HCT116 (cell line): ENCODE data around the gene MARS1. TPM values are rescaled to one million over a fixed set of nuclear protein-coding genes. Genes with fewer than 3 reads are reported as not detected.

ENCODE experiments used
- ATAC-seq: fragments of 200-7000 bp; cut with Tn5 transposase; 2 replicates; pipeline ENCODE4 v1.9.1; 2020; ENCODE audit warnings: mild to moderate bottlenecking, moderate library complexity
- BruUV-seq: library from RNA; stranded (reverse); fragments of 400-500 nt; replicated peaks from 2 replicates; lab custom pipeline; 2021; lab: Mats Ljungman, UMichigan
- CTCF ChIA-PET: fragments of 300-600 bp; sonication (Branson Sonifier 250); formaldehyde crosslinking; loops from one replicate; lab custom pipeline; 2021; ENCODE audit warnings: antibody characterized with exemption; lab: Charles Lee
- POLR2A ChIA-PET: fragments of 300-600, 350-600 bp; sonication (Branson Sonifier 250); formaldehyde crosslinking; loops from one replicate; lab custom pipeline; 2021; ENCODE audit warnings: antibody characterized with exemption; lab: Charles Lee
- RAD21 ChIA-PET, 2 experiments: fragments of 300-600 bp; sonication (Branson Sonifier 250); formaldehyde crosslinking; loops; one replicate each; lab custom pipeline; 2023; ENCODE audit warnings: low total read pairs in 2 of 2; ENCODE audit not compliant: uncharacterized antibody in 2 of 2, unreplicated experiment in 2 of 2, low non-redundant PET in 1 of 2; lab: Charles Lee
- DNase-seq: peaks from one replicate; pipeline ENCODE4 v3.0.0-alpha.2; 2010; ENCODE audit warnings: low read depth, low spot score
- H2AFZ ChIP-seq: fragments of 200-600 bp; shearing (Covaris generic), sonication (generic); 2 replicates; pipeline ENCODE4 v1.6.1; 2017; ENCODE audit warnings: low read depth, mixed run types, mixed read lengths, antibody characterized with exemption, low read length; ENCODE audit not compliant: poor library complexity, severe bottlenecking
- H3K27ac ChIP-seq: 2 replicates; pipeline ENCODE4 v1.5.1; 2012; ENCODE audit warnings: low read depth, low read length
- H3K27me3 ChIP-seq: fragments of 200-600 bp; sonication (generic); 2 replicates; pipeline ENCODE4 v1.6.1; 2016; ENCODE audit warnings: mixed run types, low read length, mixed read lengths; ENCODE audit not compliant: insufficient read depth
- H3K36me3 ChIP-seq, 2 experiments: fragments of 200-500 bp in 1 of 2; fragments of 200-600 bp in 1 of 2; sonication (Bioruptor generic) in 1 of 2; sonication (generic) in 1 of 2; 2 replicates each; pipeline versions ENCODE4 v1.5.1 to v1.6.1; 2014 to 2016; ENCODE audit warnings: low read length in 2 of 2, inconsistent platforms in 1 of 2, mixed read lengths in 1 of 2, mixed run types in 1 of 2; ENCODE audit not compliant: insufficient read depth in 2 of 2, control insufficient read depth in 1 of 2
- H3K4me1 ChIP-seq, 2 experiments: fragments of 200-600 bp in 1 of 2; sonication (generic) in 1 of 2; 2 replicates each; pipeline versions ENCODE4 v1.5.1 to v1.6.1; 2012 to 2017; ENCODE audit warnings: low read length in 2 of 2, inconsistent platforms in 1 of 2, mild to moderate bottlenecking in 1 of 2, mixed read lengths in 1 of 2, mixed run types in 1 of 2, moderate library complexity in 1 of 2; ENCODE audit not compliant: insufficient read depth in 2 of 2, control insufficient read depth in 1 of 2
- H3K4me2 ChIP-seq: fragments of 200-600 bp; sonication (generic); 2 replicates; pipeline ENCODE4 v1.6.1; 2017; ENCODE audit warnings: mixed run types, low read length, mixed read lengths
- H3K4me3 ChIP-seq, 2 experiments: fragments of 200-600 bp in 1 of 2; sonication (generic) in 1 of 2; replicated peaks in 1 of 2; 2 replicates each; pipeline ENCODE4 v1.5.1; 2011 to 2016; ENCODE audit warnings: low read length in 2 of 2, control low read depth in 1 of 2, low read depth in 1 of 2, mild to moderate bottlenecking in 1 of 2, mixed read lengths in 1 of 2, mixed run types in 1 of 2
- H3K79me2 ChIP-seq: fragments of 200-600 bp; sonication (generic); 2 replicates; pipeline ENCODE4 v1.6.1; 2017; ENCODE audit warnings: mild to moderate bottlenecking, mixed run types, low read length, moderate library complexity, mixed read lengths; ENCODE audit not compliant: insufficient read depth
- H3K9ac ChIP-seq: fragments of 200-600 bp; sonication (generic); 2 replicates; pipeline ENCODE4 v1.6.1; 2016; ENCODE audit warnings: low read length, mixed read lengths
- H3K9me2 ChIP-seq: fragments of 200-600 bp; sonication (generic), shearing (Covaris generic); 2 replicates; pipeline ENCODE4 v1.6.1; 2017; ENCODE audit warnings: mixed run types, mild to moderate bottlenecking, moderate library complexity; ENCODE audit not compliant: insufficient read depth
- H3K9me3 ChIP-seq, 2 experiments: fragments of 200-500 bp in 1 of 2; fragments of 200-600 bp in 1 of 2; sonication (Bioruptor generic) in 1 of 2; sonication (generic) in 1 of 2; 2 replicates each; pipeline ENCODE4 v1.6.1; 2014 to 2017; ENCODE audit warnings: low read length in 2 of 2, mixed read lengths in 2 of 2, inconsistent platforms in 1 of 2, low read depth in 1 of 2, mild to moderate bottlenecking in 1 of 2, mixed run types in 1 of 2, moderate library complexity in 1 of 2; ENCODE audit not compliant: control insufficient read depth in 1 of 2, insufficient read depth in 1 of 2
- H4K20me1 ChIP-seq: fragments of 200-600 bp; sonication (generic), shearing (Covaris generic); 2 replicates; pipeline ENCODE4 v1.6.1; 2017; ENCODE audit warnings: mixed run types, mild to moderate bottlenecking, moderate library complexity; ENCODE audit not compliant: insufficient read depth
- CBX3 ChIP-seq: IDR thresholded peaks from 2 replicates; pipeline ENCODE4 v1.6.1; 2012; ENCODE audit warnings: low read depth
- CEBPB ChIP-seq: IDR thresholded peaks from 2 replicates; pipeline ENCODE4 v1.6.1; 2012; ENCODE audit warnings: low read depth
- EGR1 ChIP-seq: IDR thresholded peaks from 2 replicates; pipeline ENCODE4 v1.6.1; 2012; ENCODE audit warnings: low read depth
- ELF1 ChIP-seq: IDR thresholded peaks from 2 replicates; pipeline ENCODE4 v1.6.1; 2012; ENCODE audit warnings: low read depth, borderline replicate concordance
- EZH2 ChIP-seq: fragments of 200-600 bp; sonication (generic); IDR thresholded peaks from 2 replicates; pipeline ENCODE4 v1.6.1; 2017; ENCODE audit warnings: antibody characterized with exemption, mixed run types
- EZH2phosphoT487 ChIP-seq: fragments of 200-600 bp; IDR thresholded peaks from 2 replicates; pipeline ENCODE4 v1.6.1; 2018; ENCODE audit warnings: antibody characterized with exemption, borderline replicate concordance
- FOSL1 ChIP-seq: IDR thresholded peaks from 2 replicates; pipeline ENCODE4 v1.6.1; 2012; ENCODE audit warnings: low read depth
- JUND ChIP-seq: IDR thresholded peaks from 2 replicates; pipeline ENCODE4 v1.6.1; 2012
- POLR2A ChIP-seq: IDR thresholded peaks from 2 replicates; pipeline ENCODE4 v1.7.0; 2011; ENCODE audit warnings: borderline replicate concordance; ENCODE audit not compliant: insufficient read depth, insufficient read length; ENCODE audit errors: extremely low read depth
- POLR2AphosphoS5 ChIP-seq: IDR thresholded peaks from 2 replicates; pipeline ENCODE4 v1.6.1; 2011; ENCODE audit warnings: mild to moderate bottlenecking, low read depth, low read length, moderate library complexity
- RAD21 ChIP-seq: IDR thresholded peaks from 2 replicates; pipeline ENCODE4 v1.6.1; 2012; ENCODE audit warnings: low read depth, mild to moderate bottlenecking
- SIN3A ChIP-seq: IDR thresholded peaks from 2 replicates; pipeline ENCODE4 v1.6.1; 2012; ENCODE audit warnings: low read depth
- SP1 ChIP-seq: IDR thresholded peaks from 2 replicates; pipeline ENCODE4 v1.6.1; 2012; ENCODE audit warnings: low read depth
- SRF ChIP-seq: IDR thresholded peaks from 2 replicates; pipeline ENCODE4 v1.6.1; 2012; ENCODE audit warnings: low read depth
- TCF7L2 ChIP-seq: IDR thresholded peaks from 2 replicates; pipeline ENCODE4 v1.7.0; 2011; ENCODE audit warnings: borderline replicate concordance, inconsistent platforms; ENCODE audit not compliant: insufficient read depth, insufficient read length; ENCODE audit errors: extremely low read depth
- YY1 ChIP-seq: IDR thresholded peaks from 2 replicates; pipeline ENCODE4 v1.6.1; 2011; ENCODE audit warnings: low read length, low read depth, moderate library complexity, mild to moderate bottlenecking; ENCODE audit not compliant: insufficient replicate concordance; ENCODE audit errors: extremely low read depth
- ZNF274 ChIP-seq: fragments of 200-500 bp; sonication (Bioruptor generic); IDR thresholded peaks from 2 replicates; pipeline ENCODE4 v1.6.1; 2014; ENCODE audit warnings: mild to moderate bottlenecking, low read depth, low read length, inconsistent platforms
- intact Hi-C: fragments of 100-400 bp; cut with micrococcal nuclease; formaldehyde crosslinking; loops from 2 replicates; pipeline ENCODE4 v1.10.0; 2022
- total RNA-seq: library from RNA; stranded (reverse); gene quantifications from one replicate; pipeline ENCODE4 v1.2.1, GENCODE V29; 2021; ENCODE audit not compliant: unreplicated experiment
- TF ChIP-seq, protein P1 (sequence below): IDR thresholded peaks from 2 replicates; pipeline ENCODE4 v1.6.1; 2012; ENCODE audit warnings: low read depth
- TF ChIP-seq, protein P2 (sequence below): IDR thresholded peaks from 2 replicates; pipeline ENCODE4 v1.6.1; 2011; ENCODE audit warnings: mild to moderate bottlenecking, low read length, moderate library complexity; ENCODE audit not compliant: insufficient replicate concordance; ENCODE audit errors: extremely low read depth
- TF ChIP-seq, protein P3 (sequence below), 3 experiments: fragments of 200-600 bp in 1 of 3; sonication (generic) in 1 of 3; IDR thresholded peaks in 2 of 3; conservative IDR thresholded peaks in 1 of 3; 2 replicates each; pipeline ENCODE4 v1.5.1; 2012 to 2017; ENCODE audit warnings: low read depth in 2 of 3, low read length in 2 of 3, antibody characterized with exemption in 1 of 3, borderline replicate concordance in 1 of 3, control low read depth in 1 of 3, mild to moderate bottlenecking in 1 of 3, mixed read lengths in 1 of 3, mixed run types in 1 of 3, moderate library complexity in 1 of 3; ENCODE audit not compliant: insufficient read depth in 1 of 3

MARS1 gene
- total RNA-seq, 1 experiment from 2014 or later = 344 TPM

DNA sequence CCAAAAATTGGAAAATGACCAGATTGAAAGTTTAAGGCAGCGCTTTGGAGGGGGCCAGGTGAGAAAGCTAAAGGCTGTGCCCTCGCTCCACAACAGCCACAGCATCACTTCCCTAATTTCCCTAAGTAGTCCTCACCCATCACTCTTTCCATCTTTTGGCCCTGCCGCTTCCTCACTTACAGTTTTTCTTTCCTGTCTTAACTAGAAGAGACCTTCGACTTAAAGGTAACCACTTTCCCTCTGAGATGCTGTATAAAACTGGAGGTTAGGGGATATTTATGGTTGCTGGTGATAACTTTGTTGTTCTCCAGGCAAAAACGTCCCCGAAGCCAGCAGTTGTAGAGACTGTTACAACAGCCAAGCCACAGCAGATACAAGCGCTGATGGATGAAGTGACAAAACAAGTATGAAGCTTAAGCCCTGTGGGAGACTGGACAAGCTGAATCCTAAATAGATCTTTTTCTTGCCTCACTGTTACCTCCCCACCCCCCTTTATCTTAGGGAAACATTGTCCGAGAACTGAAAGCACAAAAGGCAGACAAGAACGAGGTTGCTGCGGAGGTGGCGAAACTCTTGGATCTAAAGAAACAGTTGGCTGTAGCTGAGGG lies 28.2 kb downstream of the MARS1 start:
- Histone ChIP-seq H3K79me2 (peaks cover 45% of the 10 kb centered on the region), H2AFZ (no peak overlapping the region), H3K27ac (peak overlapping the region; percentile 2; the same call in 1 of the 2 replicates), H3K9me3 (no peaks in the 10 kb centered on the region), H3K27me3 (no peaks in the 10 kb centered on the region), H3K36me3 (peaks cover 47 to 59% of the 10 kb centered on the region in 2 experiments; a peak in 3 of 4 replicates), H3K4me1 (peaks cover 6 to 24% of the 10 kb centered on the region in 2 experiments), H3K4me3 (no peak overlapping the region), H3K9me2 (no peaks in the 10 kb centered on the region)
- BruUV-seq = TSS peak; percentile 14
- no peak for DNase-seq
- ATAC-seq = no peak
- POLR2A ChIA-PET = no interaction called here
- CTCF ChIA-PET = no interaction called here
- intact Hi-C loops = no loop called here
- no peak for TF ChIP-seq YY1
- TF ChIP-seq POLR2A = no peak
- no peak for TF ChIP-seq SIN3A
- TF ChIP-seq, protein P1, sequence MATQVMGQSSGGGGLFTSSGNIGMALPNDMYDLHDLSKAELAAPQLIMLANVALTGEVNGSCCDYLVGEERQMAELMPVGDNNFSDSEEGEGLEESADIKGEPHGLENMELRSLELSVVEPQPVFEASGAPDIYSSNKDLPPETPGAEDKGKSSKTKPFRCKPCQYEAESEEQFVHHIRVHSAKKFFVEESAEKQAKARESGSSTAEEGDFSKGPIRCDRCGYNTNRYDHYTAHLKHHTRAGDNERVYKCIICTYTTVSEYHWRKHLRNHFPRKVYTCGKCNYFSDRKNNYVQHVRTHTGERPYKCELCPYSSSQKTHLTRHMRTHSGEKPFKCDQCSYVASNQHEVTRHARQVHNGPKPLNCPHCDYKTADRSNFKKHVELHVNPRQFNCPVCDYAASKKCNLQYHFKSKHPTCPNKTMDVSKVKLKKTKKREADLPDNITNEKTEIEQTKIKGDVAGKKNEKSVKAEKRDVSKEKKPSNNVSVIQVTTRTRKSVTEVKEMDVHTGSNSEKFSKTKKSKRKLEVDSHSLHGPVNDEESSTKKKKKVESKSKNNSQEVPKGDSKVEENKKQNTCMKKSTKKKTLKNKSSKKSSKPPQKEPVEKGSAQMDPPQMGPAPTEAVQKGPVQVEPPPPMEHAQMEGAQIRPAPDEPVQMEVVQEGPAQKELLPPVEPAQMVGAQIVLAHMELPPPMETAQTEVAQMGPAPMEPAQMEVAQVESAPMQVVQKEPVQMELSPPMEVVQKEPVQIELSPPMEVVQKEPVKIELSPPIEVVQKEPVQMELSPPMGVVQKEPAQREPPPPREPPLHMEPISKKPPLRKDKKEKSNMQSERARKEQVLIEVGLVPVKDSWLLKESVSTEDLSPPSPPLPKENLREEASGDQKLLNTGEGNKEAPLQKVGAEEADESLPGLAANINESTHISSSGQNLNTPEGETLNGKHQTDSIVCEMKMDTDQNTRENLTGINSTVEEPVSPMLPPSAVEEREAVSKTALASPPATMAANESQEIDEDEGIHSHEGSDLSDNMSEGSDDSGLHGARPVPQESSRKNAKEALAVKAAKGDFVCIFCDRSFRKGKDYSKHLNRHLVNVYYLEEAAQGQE = no peak
- no peak for TF ChIP-seq SP1
- TF ChIP-seq TCF7L2 = no peak
- TF ChIP-seq RAD21 = no peak
- no peak for TF ChIP-seq JUND
- no peak for TF ChIP-seq POLR2AphosphoS5
- TF ChIP-seq CEBPB = no peak
- TF ChIP-seq, protein P2, sequence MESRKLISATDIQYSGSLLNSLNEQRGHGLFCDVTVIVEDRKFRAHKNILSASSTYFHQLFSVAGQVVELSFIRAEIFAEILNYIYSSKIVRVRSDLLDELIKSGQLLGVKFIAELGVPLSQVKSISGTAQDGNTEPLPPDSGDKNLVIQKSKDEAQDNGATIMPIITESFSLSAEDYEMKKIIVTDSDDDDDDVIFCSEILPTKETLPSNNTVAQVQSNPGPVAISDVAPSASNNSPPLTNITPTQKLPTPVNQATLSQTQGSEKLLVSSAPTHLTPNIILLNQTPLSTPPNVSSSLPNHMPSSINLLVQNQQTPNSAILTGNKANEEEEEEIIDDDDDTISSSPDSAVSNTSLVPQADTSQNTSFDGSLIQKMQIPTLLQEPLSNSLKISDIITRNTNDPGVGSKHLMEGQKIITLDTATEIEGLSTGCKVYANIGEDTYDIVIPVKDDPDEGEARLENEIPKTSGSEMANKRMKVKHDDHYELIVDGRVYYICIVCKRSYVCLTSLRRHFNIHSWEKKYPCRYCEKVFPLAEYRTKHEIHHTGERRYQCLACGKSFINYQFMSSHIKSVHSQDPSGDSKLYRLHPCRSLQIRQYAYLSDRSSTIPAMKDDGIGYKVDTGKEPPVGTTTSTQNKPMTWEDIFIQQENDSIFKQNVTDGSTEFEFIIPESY = no peak
- TF ChIP-seq EZH2phosphoT487 = no peak
- TF ChIP-seq FOSL1 = no peak
- no peak for TF ChIP-seq ELF1
- TF ChIP-seq EZH2 = no peak
- TF ChIP-seq, protein P3, sequence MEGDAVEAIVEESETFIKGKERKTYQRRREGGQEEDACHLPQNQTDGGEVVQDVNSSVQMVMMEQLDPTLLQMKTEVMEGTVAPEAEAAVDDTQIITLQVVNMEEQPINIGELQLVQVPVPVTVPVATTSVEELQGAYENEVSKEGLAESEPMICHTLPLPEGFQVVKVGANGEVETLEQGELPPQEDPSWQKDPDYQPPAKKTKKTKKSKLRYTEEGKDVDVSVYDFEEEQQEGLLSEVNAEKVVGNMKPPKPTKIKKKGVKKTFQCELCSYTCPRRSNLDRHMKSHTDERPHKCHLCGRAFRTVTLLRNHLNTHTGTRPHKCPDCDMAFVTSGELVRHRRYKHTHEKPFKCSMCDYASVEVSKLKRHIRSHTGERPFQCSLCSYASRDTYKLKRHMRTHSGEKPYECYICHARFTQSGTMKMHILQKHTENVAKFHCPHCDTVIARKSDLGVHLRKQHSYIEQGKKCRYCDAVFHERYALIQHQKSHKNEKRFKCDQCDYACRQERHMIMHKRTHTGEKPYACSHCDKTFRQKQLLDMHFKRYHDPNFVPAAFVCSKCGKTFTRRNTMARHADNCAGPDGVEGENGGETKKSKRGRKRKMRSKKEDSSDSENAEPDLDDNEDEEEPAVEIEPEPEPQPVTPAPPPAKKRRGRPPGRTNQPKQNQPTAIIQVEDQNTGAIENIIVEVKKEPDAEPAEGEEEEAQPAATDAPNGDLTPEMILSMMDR (IDR thresholded peaks at IDR 0.05 in 2 of 3, conservative IDR thresholded peaks at IDR 0.05 in 1 of 3; ENCODE audit: borderline replicate concordance in 1 of 3, insufficient read depth in 1 of 3, low read depth in 2 of 3, low read length in 2 of 3) = no peak
- no peak for TF ChIP-seq ZNF274
- no peak for TF ChIP-seq SRF
- TF ChIP-seq CBX3 = no peak
- no peak for TF ChIP-seq EGR1
- TF ChIP-seq, all 23 proteins: peak for 0
- H4K20me1 ChIP-seq = peaks cover 7% of the 10 kb centered on the region; the same call in 1 of the 2 replicates
- H3K4me2 ChIP-seq = no peak overlapping the region
- RAD21 ChIA-PET = no interaction called here
- H3K9ac ChIP-seq = no peak overlapping the region
